ENCODE measurements around the gene ADCY4. TPM values are rescaled to one million over a fixed set of nuclear protein-coding genes. Genes with fewer than 3 reads are reported as not detected.

ADCY4 gene
- total RNA-seq, 1 experiment from 2014 or later: 1.1 TPM

DNA sequence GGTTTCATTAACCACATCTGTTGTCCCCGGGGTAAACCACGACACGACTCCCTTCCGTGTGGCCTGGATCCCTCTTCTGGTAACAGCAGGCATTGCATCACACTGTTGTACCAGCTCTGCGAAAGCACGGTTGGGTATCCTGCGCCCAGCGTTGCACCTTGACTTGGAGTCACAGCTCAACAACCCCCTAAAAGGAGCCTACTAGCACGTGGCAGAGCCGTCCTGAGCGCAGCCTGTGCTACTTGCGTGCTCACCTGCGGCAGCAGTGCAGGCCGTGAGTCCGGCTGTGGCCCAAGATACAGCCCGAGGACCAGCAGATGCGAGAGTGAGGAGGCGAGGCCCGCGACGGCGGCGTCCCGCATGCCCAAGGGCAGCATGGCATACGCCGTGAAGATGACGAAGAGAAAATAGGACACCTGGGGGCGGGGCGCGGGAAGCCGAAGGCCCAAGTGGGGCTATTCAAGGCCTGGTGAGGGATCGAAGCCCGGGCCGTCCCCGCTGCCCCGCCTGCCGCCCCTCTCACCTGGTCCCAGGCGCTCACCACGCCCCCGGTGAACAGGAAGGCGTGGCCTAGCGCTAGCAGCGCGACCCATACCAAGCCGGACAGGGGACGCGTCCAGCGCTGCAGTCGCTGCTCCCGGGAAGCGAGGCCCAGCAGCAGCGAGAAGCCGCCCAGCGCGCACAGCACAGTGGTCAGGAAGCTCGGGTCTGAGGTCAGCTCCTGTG is 2.4 kb downstream of the ADCY4 start:
- no peaks in the 10 kb centered on the region for H3K36me3 Mint-ChIP-seq
- no peak overlapping the region for H3K27ac Mint-ChIP-seq
- peaks cover 92% of the 10 kb centered on the region for H3K27me3 Mint-ChIP-seq (ENCODE audit: low read depth)
- H3K4me1 Mint-ChIP-seq: peaks cover 24% of the 10 kb centered on the region
- ATAC-seq (peak; percentile 72), DNase-seq (ENCODE audit: low spot score) (peak; percentile 82)
- CTCF ChIA-PET: interaction anchor here (0.7 to 17.1 kb wide), 31 partner anchors 10 to 274 kb away, joined by 3 to 518 read pairs (median 7); partner anchors contain the start of genes CBLN3, CHMP4A, CIDEB and DHRS1
- H3K9me3 Mint-ChIP-seq: no peaks in the 10 kb centered on the region
- POLR2A ChIA-PET: interaction anchor here (0.5 to 2.5 kb wide), 5 partner anchors 90 to 109 kb away, joined by 3 to 9 read pairs (median 4); partner anchors contain the start of genes CBLN3, KHNYN and TINF2
- peak overlapping the region; percentile 78 for H3K4me3 Mint-ChIP-seq
- TF ChIP-seq AR (CRISPR knock-in tag; IDR thresholded peaks at IDR 0.05) (no peak), ZNF219 (CRISPR knock-in tag; IDR thresholded peaks at IDR 0.05; ENCODE audit: borderline replicate concordance) (peak; percentile 95; the same call in 1 of the 2 replicates), NFE2L1 (CRISPR knock-in tag; IDR thresholded peaks at IDR 0.05) (peak; percentile 97), ZBTB43 (CRISPR knock-in tag; IDR thresholded peaks at IDR 0.05) (peak; percentile 98), USF1 (CRISPR knock-in tag; IDR thresholded peaks at IDR 0.05) (peak; percentile 86), ZNF232 (CRISPR knock-in tag; IDR thresholded peaks at IDR 0.05) (peak; percentile 46; the same call in 1 of the 2 replicates), TEAD1 (CRISPR knock-in tag; IDR thresholded peaks at IDR 0.05) (peak; percentile 99), E2F4 (CRISPR knock-in tag; IDR thresholded peaks at IDR 0.05; ENCODE audit: borderline replicate concordance, low read depth) (peak; percentile 89), ZNF425 (CRISPR knock-in tag; conservative IDR thresholded peaks at IDR 0.05) (no peak), PRRX2 (CRISPR knock-in tag; IDR thresholded peaks at IDR 0.05) (no peak), IRF1 (CRISPR knock-in tag; IDR thresholded peaks at IDR 0.05) (peak; percentile 98), HMGA2 (CRISPR knock-in tag; IDR thresholded peaks at IDR 0.05) (no peak), ZNF416 (CRISPR knock-in tag; IDR thresholded peaks at IDR 0.05) (no peak), ATF2 (CRISPR knock-in tag; IDR thresholded peaks at IDR 0.05; ENCODE audit: borderline replicate concordance, low read depth) (peak; percentile 91), FOXK1 (CRISPR knock-in tag; IDR thresholded peaks at IDR 0.05) (peak; percentile 90), ZNF281 (CRISPR knock-in tag; IDR thresholded peaks at IDR 0.05) (peak; percentile 98), NFATC4 (CRISPR knock-in tag; IDR thresholded peaks at IDR 0.05) (no peak), EMX1 (CRISPR knock-in tag; IDR thresholded peaks at IDR 0.05) (no peak), CREB1 (CRISPR knock-in tag; IDR thresholded peaks at IDR 0.05) (peak; percentile 97)
- TF ChIP-seq, protein P1, sequence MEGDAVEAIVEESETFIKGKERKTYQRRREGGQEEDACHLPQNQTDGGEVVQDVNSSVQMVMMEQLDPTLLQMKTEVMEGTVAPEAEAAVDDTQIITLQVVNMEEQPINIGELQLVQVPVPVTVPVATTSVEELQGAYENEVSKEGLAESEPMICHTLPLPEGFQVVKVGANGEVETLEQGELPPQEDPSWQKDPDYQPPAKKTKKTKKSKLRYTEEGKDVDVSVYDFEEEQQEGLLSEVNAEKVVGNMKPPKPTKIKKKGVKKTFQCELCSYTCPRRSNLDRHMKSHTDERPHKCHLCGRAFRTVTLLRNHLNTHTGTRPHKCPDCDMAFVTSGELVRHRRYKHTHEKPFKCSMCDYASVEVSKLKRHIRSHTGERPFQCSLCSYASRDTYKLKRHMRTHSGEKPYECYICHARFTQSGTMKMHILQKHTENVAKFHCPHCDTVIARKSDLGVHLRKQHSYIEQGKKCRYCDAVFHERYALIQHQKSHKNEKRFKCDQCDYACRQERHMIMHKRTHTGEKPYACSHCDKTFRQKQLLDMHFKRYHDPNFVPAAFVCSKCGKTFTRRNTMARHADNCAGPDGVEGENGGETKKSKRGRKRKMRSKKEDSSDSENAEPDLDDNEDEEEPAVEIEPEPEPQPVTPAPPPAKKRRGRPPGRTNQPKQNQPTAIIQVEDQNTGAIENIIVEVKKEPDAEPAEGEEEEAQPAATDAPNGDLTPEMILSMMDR (IDR thresholded peaks at IDR 0.05): peak; percentile 68

Measured in WTC11 (cell line).